Neural crest cell (in vitro differentiated cells): ENCODE measurements around the gene SORCS1. TPM values are rescaled to one million over a fixed set of nuclear protein-coding genes. Genes with fewer than 3 reads are reported as not detected.

ENCODE experiments used
- DNase-seq: peaks from one replicate; pipeline ENCODE4 v3.0.0; 2021; ENCODE audit warnings: low read depth, mixed read lengths, low spot score
- H3K27ac Mint-ChIP-seq: one replicate; pipeline ENCODE4 v1.8.0; 2021; ENCODE audit warnings: mild to moderate bottlenecking, mixed read lengths; ENCODE audit not compliant: unreplicated experiment
- H3K27me3 Mint-ChIP-seq: 2 replicates; pipeline ENCODE4 v1.8.0; 2021; ENCODE audit warnings: low read depth, mild to moderate bottlenecking, mixed read lengths
- H3K36me3 Mint-ChIP-seq: 2 replicates; pipeline ENCODE4 v1.8.0; 2021; ENCODE audit warnings: low read depth, mild to moderate bottlenecking, mixed read lengths
- H3K4me1 Mint-ChIP-seq: 2 replicates; pipeline ENCODE4 v1.8.0; 2021; ENCODE audit warnings: mixed read lengths
- H3K4me3 Mint-ChIP-seq: one replicate; pipeline ENCODE4 v1.8.0; 2021; ENCODE audit warnings: mild to moderate bottlenecking, mixed read lengths
- H3K9me3 Mint-ChIP-seq: 2 replicates; pipeline ENCODE4 v1.8.0; 2021; ENCODE audit warnings: mixed read lengths
- CTCF ChIP-seq: fragments of 200-600 bp; sonication (generic); conservative IDR thresholded peaks from 2 replicates; pipeline ENCODE4 v1.5.0; 2021; ENCODE audit warnings: antibody characterized with exemption, mild to moderate bottlenecking
- total RNA-seq: library from RNA; stranded (reverse); gene quantifications from 2 replicates; pipeline ENCODE4 v1.2.1, GENCODE V29; 2021

Gene SORCS1
- total RNA-seq, 1 donor from 2014 or later, result 8.2 TPM

- H3K27me3 Mint-ChIP-seq, result no peaks in the 10 kb centered on the region
- peaks cover 3% of the 10 kb centered on the region for H3K9me3 Mint-ChIP-seq
- H3K36me3 Mint-ChIP-seq, result no peaks in the 10 kb centered on the region
- DNase-seq, result no peak
- H3K4me1 Mint-ChIP-seq, result no peaks in the 10 kb centered on the region
- no peak for TF ChIP-seq CTCF
- H3K27ac Mint-ChIP-seq, result no peak overlapping the region
- no peak overlapping the region for H3K4me3 Mint-ChIP-seq
Observed at GRCh38 chr10:106525835-106526234, 638.7 kb downstream of the SORCS1 start.
